Measurements from ENCODE around the gene NETO1. TPM values are rescaled to one million over a fixed set of nuclear protein-coding genes. Genes with fewer than 3 reads are reported as not detected.

Gene NETO1
- total RNA-seq, 1 donor, result not detected

DNA sequence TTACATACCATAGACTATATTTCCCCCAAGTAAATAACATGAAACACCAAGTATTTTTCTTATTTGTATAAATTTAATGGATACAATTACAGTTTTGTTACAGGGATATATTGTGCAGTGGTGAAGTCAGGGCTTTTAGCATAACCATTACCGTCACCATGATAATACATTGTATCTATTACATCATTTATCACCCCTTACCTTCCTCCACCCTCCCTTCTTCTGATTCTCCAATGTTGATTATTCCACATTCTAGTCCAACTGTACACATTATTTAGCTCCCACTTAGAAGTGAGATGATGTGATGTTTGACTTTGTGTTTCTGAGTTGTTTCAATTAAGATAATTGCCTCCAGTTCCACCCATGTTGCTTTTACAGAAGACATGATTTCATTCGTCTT, 35.2 kb upstream of the NETO1 start:
- Histone ChIP-seq H3K9me3 (ENCODE audit: low read depth, low read length) (peaks cover 9% of the 10 kb centered on the region), H3K36me3 (ENCODE audit: insufficient read depth, low read length) (no peaks in the 10 kb centered on the region), H4K20me1 (ENCODE audit: insufficient read depth, low read length) (no peaks in the 10 kb centered on the region), H2AFZ (ENCODE audit: low read length) (no peak overlapping the region), H3K4me2 (ENCODE audit: insufficient read depth, low read length) (no peak overlapping the region), H3K79me2 (ENCODE audit: insufficient read depth, low read length) (no peaks in the 10 kb centered on the region), H3K4me1 (ENCODE audit: insufficient read depth, low read length) (no peaks in the 10 kb centered on the region), H3K4me3 (ENCODE audit: insufficient read depth, low read length) (no peak overlapping the region), H3K27ac (ENCODE audit: low read depth, low read length) (no peak overlapping the region), H3K27me3 (ENCODE audit: insufficient read depth, low read length) (no peaks in the 10 kb centered on the region)
- DNase-seq (ENCODE audit: insufficient read length, low spot score, missing footprints), result no peak
- no peak for TF ChIP-seq CTCF (IDR thresholded peaks at IDR 0.05; ENCODE audit: extremely low read depth, low read depth, low read length)

- no peak overlapping the region for H3K27ac ChIP-seq (ENCODE audit: low read depth, low read length)
- no peaks in the 10 kb centered on the region for H3K27me3 ChIP-seq (ENCODE audit: insufficient read depth, low read length)
- H2AFZ ChIP-seq (ENCODE audit: low read length), result no peak overlapping the region
- H3K4me3 ChIP-seq (ENCODE audit: insufficient read depth, low read length), result no peak overlapping the region
- no peaks in the 10 kb centered on the region for H3K36me3 ChIP-seq (ENCODE audit: insufficient read depth, low read length)
- no peak overlapping the region for H3K4me2 ChIP-seq (ENCODE audit: insufficient read depth, low read length)
- peaks cover 4% of the 10 kb centered on the region for H3K9me3 ChIP-seq (ENCODE audit: low read depth, low read length)
- no peaks in the 10 kb centered on the region for H3K79me2 ChIP-seq (ENCODE audit: insufficient read depth, low read length)
- H3K4me1 ChIP-seq (ENCODE audit: insufficient read depth, low read length), result no peaks in the 10 kb centered on the region
- TF ChIP-seq CTCF (IDR thresholded peaks at IDR 0.05; ENCODE audit: extremely low read depth, low read depth, low read length), result no peak
- no peaks in the 10 kb centered on the region for H4K20me1 ChIP-seq (ENCODE audit: insufficient read depth, low read length)
- no peak for DNase-seq (ENCODE audit: insufficient read length, low spot score, missing footprints)
Observed at GRCh38 chr18:72899338-72899737, 31.6 kb upstream of the NETO1 start.

DNA sequence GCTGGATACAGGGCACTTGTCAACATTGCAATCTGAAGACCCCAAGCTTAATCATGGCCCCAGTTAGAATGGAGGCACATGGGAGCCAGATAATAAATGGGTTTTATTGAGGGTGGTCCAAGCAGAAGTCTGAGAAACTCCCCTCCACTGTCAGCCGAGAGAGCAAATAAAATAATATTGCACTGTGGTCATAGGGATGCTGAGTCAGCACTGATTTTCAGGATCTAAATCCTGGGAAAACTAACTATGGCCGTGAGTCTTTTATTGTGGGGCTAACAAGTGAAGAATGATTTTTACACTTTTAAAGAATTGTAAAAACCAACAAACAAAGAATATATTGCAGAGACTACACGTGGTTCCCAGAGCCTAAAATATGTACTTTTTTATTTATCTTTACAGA, 31.1 kb upstream of the NETO1 start:
- no peak overlapping the region for H2AFZ ChIP-seq (ENCODE audit: low read length)
- H3K4me1 ChIP-seq (ENCODE audit: insufficient read depth, low read length), result no peaks in the 10 kb centered on the region
- no peak overlapping the region for H3K27ac ChIP-seq (ENCODE audit: low read depth, low read length)
- H3K27me3 ChIP-seq (ENCODE audit: insufficient read depth, low read length), result no peaks in the 10 kb centered on the region
- no peaks in the 10 kb centered on the region for H4K20me1 ChIP-seq (ENCODE audit: insufficient read depth, low read length)
- H3K4me3 ChIP-seq (ENCODE audit: insufficient read depth, low read length), result no peak overlapping the region
- TF ChIP-seq CTCF (IDR thresholded peaks at IDR 0.05; ENCODE audit: extremely low read depth, low read depth, low read length), result no peak
- no peaks in the 10 kb centered on the region for H3K79me2 ChIP-seq (ENCODE audit: insufficient read depth, low read length)
- DNase-seq (ENCODE audit: insufficient read length, low spot score, missing footprints), result no peak
- H3K9me3 ChIP-seq (ENCODE audit: low read depth, low read length), result peaks cover 3% of the 10 kb centered on the region
- no peak overlapping the region for H3K4me2 ChIP-seq (ENCODE audit: insufficient read depth, low read length)
- no peaks in the 10 kb centered on the region for H3K36me3 ChIP-seq (ENCODE audit: insufficient read depth, low read length)

DNA sequence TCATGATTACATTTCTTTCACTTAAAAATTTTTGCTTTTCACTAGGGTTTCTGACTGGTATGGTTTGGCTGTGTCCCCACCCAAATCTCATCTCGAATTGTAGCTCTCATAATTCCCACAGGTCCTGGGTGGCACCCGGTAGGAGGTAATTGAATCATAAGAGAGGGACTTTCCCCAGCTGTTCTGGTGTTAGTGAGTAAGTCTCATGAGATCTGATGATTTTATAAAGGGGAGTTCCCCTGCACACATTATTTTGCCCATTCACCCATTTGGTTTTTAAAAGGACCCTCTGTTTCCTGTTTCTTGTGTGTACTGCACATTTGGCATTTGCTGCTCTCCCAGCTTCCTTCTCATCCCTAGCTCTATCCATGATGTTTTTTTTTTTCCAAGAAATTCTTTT, 27.8 kb upstream of the NETO1 start:
- Histone ChIP-seq H3K9me3 (ENCODE audit: low read depth, low read length) (no peaks in the 10 kb centered on the region), H3K27me3 (ENCODE audit: insufficient read depth, low read length) (no peaks in the 10 kb centered on the region), H3K79me2 (ENCODE audit: insufficient read depth, low read length) (no peaks in the 10 kb centered on the region), H3K27ac (ENCODE audit: low read depth, low read length) (no peak overlapping the region), H3K36me3 (ENCODE audit: insufficient read depth, low read length) (no peaks in the 10 kb centered on the region), H3K4me3 (ENCODE audit: insufficient read depth, low read length) (no peak overlapping the region), H3K4me1 (ENCODE audit: insufficient read depth, low read length) (no peaks in the 10 kb centered on the region), H3K4me2 (ENCODE audit: insufficient read depth, low read length) (no peak overlapping the region), H2AFZ (ENCODE audit: low read length) (no peak overlapping the region), H4K20me1 (ENCODE audit: insufficient read depth, low read length) (no peaks in the 10 kb centered on the region)
- no peak for DNase-seq (ENCODE audit: insufficient read length, low spot score, missing footprints)
- no peak for TF ChIP-seq CTCF (IDR thresholded peaks at IDR 0.05; ENCODE audit: extremely low read depth, low read depth, low read length)

Measured in osteoblast (primary cell).